HFFc6 (cell line): ENCODE results near the gene SLC5A2. TPM values are rescaled to one million over a fixed set of nuclear protein-coding genes. Genes with fewer than 3 reads are reported as not detected.

ENCODE experiments used
- DNase-seq: peaks from one replicate; pipeline ENCODE4 v3.0.0-alpha.2; 2018
- H3K27ac Mint-ChIP-seq: 2 replicates; pipeline ENCODE4 v1.8.0; 2020; ENCODE audit warnings: mild to moderate bottlenecking, mixed read lengths
- H3K27me3 Mint-ChIP-seq: 2 replicates; pipeline ENCODE4 v1.8.0; 2021; ENCODE audit warnings: mild to moderate bottlenecking, moderate library complexity, mixed read lengths; ENCODE audit not compliant: insufficient read depth
- H3K36me3 Mint-ChIP-seq: 2 replicates; pipeline ENCODE4 v1.8.0; 2021; ENCODE audit warnings: low read depth, mixed read lengths
- H3K4me1 Mint-ChIP-seq: 2 replicates; pipeline ENCODE4 v1.8.0; 2020; ENCODE audit warnings: low read depth, mixed read lengths
- H3K4me3 Mint-ChIP-seq: 2 replicates; pipeline ENCODE4 v1.8.0; 2020; ENCODE audit warnings: mild to moderate bottlenecking, moderate library complexity, mixed read lengths
- H3K9me3 Mint-ChIP-seq: 2 replicates; pipeline ENCODE4 v1.8.0; 2020; ENCODE audit warnings: mild to moderate bottlenecking, mixed read lengths
- CTCF ChIP-seq: fragments of 200-600 bp; sonication (generic); IDR thresholded peaks from 2 replicates; pipeline ENCODE4 v1.5.0; 2021; ENCODE audit warnings: antibody characterized with exemption, mild to moderate bottlenecking
- total RNA-seq, 6 experiments: library from RNA; stranded (reverse); fragmentation: NEBNext Ultra II Directional; extraction: Animal tissue kit (Norgen Biotek cat#: 25700); gene quantifications; 2 replicates in 1 of 6; 3 replicates in 5 of 6; pipeline ENCODE4 v1.2.3, GENCODE V29; 2021

SLC5A2 gene
- total RNA-seq, 6 experiments from 2014 or later, result 0.19 to 0.21 TPM; not detected in 4

GRCh38 chr16:31471875-31472708 is 10.8 kb upstream of the SLC5A2 start, which contains the start of gene TGFB1I1:
TGFB1I1 (plus strand) TSS chr16:31472152; CDS start chr16:31472189, 37 bp downstream.
- Mint-ChIP-seq H3K4me3 (peak within 1 kb of the TSS; percentile 94), H3K4me1 (peaks cover 42% of the 10 kb centered on the region), H3K27me3 (peaks cover 14% of the 10 kb centered on the region), H3K27ac (peak within 1 kb of the TSS; percentile 94), H3K9me3 (peaks cover 11% of the 10 kb centered on the region; the same call in 1 of the 2 replicates), H3K36me3 (peaks cover 33% of the 10 kb centered on the region)
- no peak for TF ChIP-seq CTCF
- DNase-seq, result peak; percentile 59

- peak overlapping the region; percentile 94 for H3K27ac Mint-ChIP-seq
- peak; percentile 91 for DNase-seq
- peaks cover 15% of the 10 kb centered on the region for H3K27me3 Mint-ChIP-seq
- H3K4me1 Mint-ChIP-seq, result peaks cover 42% of the 10 kb centered on the region
- H3K36me3 Mint-ChIP-seq, result peaks cover 34% of the 10 kb centered on the region
- peak overlapping the region; percentile 94 for H3K4me3 Mint-ChIP-seq
- H3K9me3 Mint-ChIP-seq, result peaks cover 11% of the 10 kb centered on the region; the same call in 1 of the 2 replicates
- TF ChIP-seq CTCF, result peak; percentile 90
Observed at GRCh38 chr16:31472709-31473203, 10.2 kb upstream of the SLC5A2 start.

- Mint-ChIP-seq H3K4me1 (peaks cover 42% of the 10 kb centered on the region), H3K27ac (peak overlapping the region; percentile 94), H3K27me3 (peaks cover 15% of the 10 kb centered on the region), H3K4me3 (peak overlapping the region; percentile 94), H3K9me3 (peaks cover 11% of the 10 kb centered on the region; the same call in 1 of the 2 replicates), H3K36me3 (peaks cover 39% of the 10 kb centered on the region)
- DNase-seq, result no peak
- TF ChIP-seq CTCF, result no peak
Observed at GRCh38 chr16:31473264-31473984, 9.5 kb upstream of the SLC5A2 start.

- Mint-ChIP-seq H3K36me3 (peaks cover 39% of the 10 kb centered on the region), H3K4me1 (peaks cover 42% of the 10 kb centered on the region), H3K9me3 (peaks cover 11% of the 10 kb centered on the region; the same call in 1 of the 2 replicates), H3K27me3 (peaks cover 16% of the 10 kb centered on the region), H3K27ac (peak overlapping the region; percentile 94), H3K4me3 (peak overlapping the region; percentile 76)
- DNase-seq, result peak; percentile 97
- TF ChIP-seq CTCF, result peak; percentile 19; the same call in 1 of the 2 replicates
Observed at GRCh38 chr16:31474173-31474714, 8.7 kb upstream of the SLC5A2 start.
